Loucy (cell line): ENCODE results near the gene INAFM2.

Experiments
- EZH2phosphoT487 ChIP-seq: fragments of 200-600 bp; IDR thresholded peaks from 2 replicates; pipeline ENCODE4 v1.6.1; 2018; ENCODE audit warnings: antibody characterized with exemption, mild to moderate bottlenecking, moderate library complexity, borderline replicate concordance
- TF ChIP-seq, protein P1 (sequence below): fragments of 200-600 bp; sonication (generic); conservative IDR thresholded peaks from 2 replicates; pipeline ENCODE4 v1.5.1; 2014; ENCODE audit warnings: mild to moderate bottlenecking, antibody characterized with exemption, low read length

DNA sequence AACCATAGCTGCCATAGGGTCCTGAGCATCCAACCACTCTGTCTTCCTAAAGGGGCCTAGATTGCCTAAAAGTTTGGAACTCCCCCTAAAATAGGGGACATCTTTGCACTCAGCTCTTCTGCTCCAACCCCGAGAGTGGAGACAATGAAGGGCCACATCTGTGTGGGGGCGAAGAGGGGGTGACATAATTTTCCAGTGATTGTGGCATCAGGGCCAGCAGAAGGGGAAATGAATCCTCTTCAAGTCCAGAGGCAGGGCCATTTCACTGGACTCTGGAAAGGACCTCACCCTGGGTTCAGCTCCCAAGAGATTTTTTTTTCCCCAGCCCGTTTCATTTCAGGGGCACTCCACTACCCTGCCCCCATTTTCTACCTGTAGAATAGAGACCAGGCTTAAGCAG, 36.0 kb upstream of the INAFM2 start:
- TF ChIP-seq, protein P1, sequence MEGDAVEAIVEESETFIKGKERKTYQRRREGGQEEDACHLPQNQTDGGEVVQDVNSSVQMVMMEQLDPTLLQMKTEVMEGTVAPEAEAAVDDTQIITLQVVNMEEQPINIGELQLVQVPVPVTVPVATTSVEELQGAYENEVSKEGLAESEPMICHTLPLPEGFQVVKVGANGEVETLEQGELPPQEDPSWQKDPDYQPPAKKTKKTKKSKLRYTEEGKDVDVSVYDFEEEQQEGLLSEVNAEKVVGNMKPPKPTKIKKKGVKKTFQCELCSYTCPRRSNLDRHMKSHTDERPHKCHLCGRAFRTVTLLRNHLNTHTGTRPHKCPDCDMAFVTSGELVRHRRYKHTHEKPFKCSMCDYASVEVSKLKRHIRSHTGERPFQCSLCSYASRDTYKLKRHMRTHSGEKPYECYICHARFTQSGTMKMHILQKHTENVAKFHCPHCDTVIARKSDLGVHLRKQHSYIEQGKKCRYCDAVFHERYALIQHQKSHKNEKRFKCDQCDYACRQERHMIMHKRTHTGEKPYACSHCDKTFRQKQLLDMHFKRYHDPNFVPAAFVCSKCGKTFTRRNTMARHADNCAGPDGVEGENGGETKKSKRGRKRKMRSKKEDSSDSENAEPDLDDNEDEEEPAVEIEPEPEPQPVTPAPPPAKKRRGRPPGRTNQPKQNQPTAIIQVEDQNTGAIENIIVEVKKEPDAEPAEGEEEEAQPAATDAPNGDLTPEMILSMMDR = no peak
- TF ChIP-seq EZH2phosphoT487 = no peak
